Vagina (tissue), 2 donors: ENCODE measurements around the gene PDHA2. TPM values are rescaled to one million over a fixed set of nuclear protein-coding genes. Genes with fewer than 3 reads are reported as not detected.

Experiments
- DNase-seq, 2 donors: peaks; one replicate each; pipeline ENCODE4 v3.0.0-alpha.2; 2017; ENCODE audit errors: extremely low spot score in 2 of 2
- H3K27ac ChIP-seq: fragments of 200-600 bp; sonication (generic); one replicate; pipeline ENCODE4 v1.5.1; 2019
- H3K27me3 ChIP-seq: fragments of 200-600 bp; sonication (generic); one replicate; pipeline ENCODE4 v1.5.1; 2019
- H3K36me3 ChIP-seq, 2 donors: fragments of 200-600 bp; sonication (generic); one replicate each; pipeline ENCODE4 v1.5.1; 2017 to 2019
- H3K4me1 ChIP-seq: fragments of 200-600 bp; sonication (generic); one replicate; pipeline ENCODE4 v1.5.1; 2019
- H3K4me3 ChIP-seq, 2 donors: fragments of 200-600 bp; sonication (generic); 1 replicate in 1 of 2; 2 replicates in 1 of 2; pipeline ENCODE4 v1.5.1; 2016 to 2019
- H3K9me3 ChIP-seq: fragments of 200-600 bp; sonication (generic); one replicate; pipeline ENCODE4 v1.5.1; 2019
- POLR2A ChIP-seq, 2 donors: fragments of 450-650 bp; IDR thresholded peaks; one replicate each; pipeline ENCODE4 v1.6.1; 2017; ENCODE audit warnings: antibody characterized with exemption in 2 of 2, mild to moderate bottlenecking in 2 of 2, moderate library complexity in 2 of 2
- POLR2AphosphoS5 ChIP-seq, 2 donors: sonication (generic); formaldehyde crosslinking; IDR thresholded peaks; one replicate each; pipeline ENCODE4 v1.9.0; 2017; ENCODE audit warnings: antibody characterized with exemption in 2 of 2, mild to moderate bottlenecking in 2 of 2, low read depth in 1 of 2; ENCODE audit not compliant: insufficient read depth in 1 of 2
- intact Hi-C: fragments of 100-400 bp; cut with DNase I; formaldehyde crosslinking; loops from one replicate; pipeline ENCODE4 v1.15.1; 2023
- small RNA-seq: library from RNA; depleted of rRNA; stranded (forward); fragments of <200 nt; gene quantifications from one replicate; pipeline ENCODE3, GENCODE V24; 2016
- total RNA-seq: library from RNA; depleted of rRNA; stranded (reverse); fragments of >200 nt; gene quantifications from one replicate; pipeline ENCODE4 v1.2.3, GENCODE V29; 2016
- TF ChIP-seq, protein P1 (sequence below), 3 experiments: fragments of 450-650 bp in 2 of 3; fragments of 200-600 bp in 1 of 3; sonication (generic) in 1 of 3; IDR thresholded peaks; one replicate each; pipeline ENCODE4 v1.5.1; 2017 to 2019; ENCODE audit warnings: antibody characterized with exemption in 3 of 3, mild to moderate bottlenecking in 2 of 3, moderate library complexity in 2 of 3

The PDHA2 gene
- total RNA-seq, 1 donor from 2014 or later: not detected

DNA sequence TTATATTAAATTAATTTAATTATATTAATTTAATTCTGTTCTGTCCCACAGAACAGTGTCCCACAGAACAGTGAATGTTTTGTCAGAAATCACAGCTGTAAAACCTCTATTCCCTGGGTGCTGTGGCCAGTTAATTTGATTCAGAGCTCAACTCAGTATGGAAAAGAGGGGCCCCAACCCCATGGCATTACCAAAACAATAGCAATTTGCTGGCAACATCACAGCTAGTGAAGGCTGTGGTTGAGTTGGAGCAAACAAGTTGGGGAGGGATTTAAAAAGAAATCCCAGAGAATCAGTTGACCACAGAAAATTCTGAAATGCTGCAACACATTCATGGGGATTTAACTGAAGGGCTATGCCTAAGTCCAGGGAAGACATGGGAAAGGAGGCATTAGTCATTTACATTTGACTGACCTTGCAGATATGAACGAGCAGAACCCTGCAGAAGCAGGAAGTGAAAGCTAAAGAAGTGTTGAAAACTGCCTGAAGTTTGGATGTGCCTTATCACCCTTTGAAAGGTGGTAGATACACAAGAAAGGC lies 30.1 kb downstream of the PDHA2 start:
- no peaks in the 10 kb centered on the region for H3K4me1 ChIP-seq
- no peak for DNase-seq
- H3K4me3 ChIP-seq: no peak overlapping the region
- no peaks in the 10 kb centered on the region for H3K27me3 ChIP-seq
- intact Hi-C loops: no loop called here
- TF ChIP-seq POLR2A (IDR thresholded peaks at IDR 0.05): no peak
- no peaks in the 10 kb centered on the region for H3K36me3 ChIP-seq
- peaks cover 5% of the 10 kb centered on the region for H3K9me3 ChIP-seq
- no peak overlapping the region for H3K27ac ChIP-seq

DNA sequence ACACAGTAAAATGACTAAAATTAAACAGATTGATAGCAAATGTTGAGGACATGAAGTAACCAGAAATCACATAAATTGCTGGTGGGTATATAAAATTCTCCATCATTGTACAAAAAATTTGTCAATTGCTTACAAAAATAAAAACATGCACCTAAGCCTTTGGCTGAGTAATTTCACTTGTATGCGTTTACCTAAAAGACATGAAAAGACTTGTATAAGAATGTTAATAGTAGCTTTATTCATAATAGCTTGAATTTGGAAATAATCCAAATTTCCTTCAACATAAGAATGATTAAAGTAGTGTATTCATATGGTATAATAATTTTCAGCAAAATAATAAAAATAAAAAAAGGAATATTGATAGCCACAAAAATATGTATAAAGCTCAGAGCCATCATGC lies 37.7 kb downstream of the PDHA2 start:
- intact Hi-C loops: no loop called here
- no peak overlapping the region for H3K4me3 ChIP-seq
- no peak for DNase-seq
- no peaks in the 10 kb centered on the region for H3K4me1 ChIP-seq
- no peak overlapping the region for H3K27ac ChIP-seq
- no peaks in the 10 kb centered on the region for H3K27me3 ChIP-seq
- no peaks in the 10 kb centered on the region for H3K36me3 ChIP-seq
- no peaks in the 10 kb centered on the region for H3K9me3 ChIP-seq
- no peak for TF ChIP-seq POLR2AphosphoS5 (IDR thresholded peaks at IDR 0.05; ENCODE audit: insufficient read depth in 1 of 2, low read depth in 1 of 2)
- TF ChIP-seq POLR2A (IDR thresholded peaks at IDR 0.05): no peak
- TF ChIP-seq, protein P1, sequence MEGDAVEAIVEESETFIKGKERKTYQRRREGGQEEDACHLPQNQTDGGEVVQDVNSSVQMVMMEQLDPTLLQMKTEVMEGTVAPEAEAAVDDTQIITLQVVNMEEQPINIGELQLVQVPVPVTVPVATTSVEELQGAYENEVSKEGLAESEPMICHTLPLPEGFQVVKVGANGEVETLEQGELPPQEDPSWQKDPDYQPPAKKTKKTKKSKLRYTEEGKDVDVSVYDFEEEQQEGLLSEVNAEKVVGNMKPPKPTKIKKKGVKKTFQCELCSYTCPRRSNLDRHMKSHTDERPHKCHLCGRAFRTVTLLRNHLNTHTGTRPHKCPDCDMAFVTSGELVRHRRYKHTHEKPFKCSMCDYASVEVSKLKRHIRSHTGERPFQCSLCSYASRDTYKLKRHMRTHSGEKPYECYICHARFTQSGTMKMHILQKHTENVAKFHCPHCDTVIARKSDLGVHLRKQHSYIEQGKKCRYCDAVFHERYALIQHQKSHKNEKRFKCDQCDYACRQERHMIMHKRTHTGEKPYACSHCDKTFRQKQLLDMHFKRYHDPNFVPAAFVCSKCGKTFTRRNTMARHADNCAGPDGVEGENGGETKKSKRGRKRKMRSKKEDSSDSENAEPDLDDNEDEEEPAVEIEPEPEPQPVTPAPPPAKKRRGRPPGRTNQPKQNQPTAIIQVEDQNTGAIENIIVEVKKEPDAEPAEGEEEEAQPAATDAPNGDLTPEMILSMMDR (IDR thresholded peaks at IDR 0.05): no peak

DNA sequence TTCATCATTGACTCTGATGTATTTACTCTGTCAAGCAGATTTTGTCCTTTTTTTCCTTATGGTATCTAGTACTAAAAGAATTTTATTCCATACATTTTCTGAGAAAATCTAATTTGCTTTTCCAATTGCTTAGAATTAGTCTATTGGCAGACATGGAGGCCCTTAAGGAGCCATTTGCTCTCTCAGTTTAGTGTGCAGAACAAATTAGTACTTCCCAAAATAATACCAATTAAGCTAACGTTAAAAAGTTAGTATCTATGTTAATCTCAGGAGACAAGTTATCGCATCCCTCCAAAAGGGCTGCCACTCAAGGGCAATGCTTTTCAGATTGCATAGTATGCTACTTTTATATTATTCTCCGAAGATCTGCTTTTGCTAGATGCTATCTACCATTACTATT lies 47.7 kb downstream of the PDHA2 start:
- TF ChIP-seq POLR2A (IDR thresholded peaks at IDR 0.05): no peak
- TF ChIP-seq, protein P1 (IDR thresholded peaks at IDR 0.05): no peak
- no peak for TF ChIP-seq POLR2AphosphoS5 (IDR thresholded peaks at IDR 0.05; ENCODE audit: insufficient read depth in 1 of 2, low read depth in 1 of 2)
- no peak overlapping the region for H3K27ac ChIP-seq
- no peaks in the 10 kb centered on the region for H3K36me3 ChIP-seq
- no peaks in the 10 kb centered on the region for H3K9me3 ChIP-seq
- intact Hi-C loops: no loop called here
- no peaks in the 10 kb centered on the region for H3K27me3 ChIP-seq
- no peak for DNase-seq
- H3K4me1 ChIP-seq: no peaks in the 10 kb centered on the region
- H3K4me3 ChIP-seq: no peak overlapping the region

DNA sequence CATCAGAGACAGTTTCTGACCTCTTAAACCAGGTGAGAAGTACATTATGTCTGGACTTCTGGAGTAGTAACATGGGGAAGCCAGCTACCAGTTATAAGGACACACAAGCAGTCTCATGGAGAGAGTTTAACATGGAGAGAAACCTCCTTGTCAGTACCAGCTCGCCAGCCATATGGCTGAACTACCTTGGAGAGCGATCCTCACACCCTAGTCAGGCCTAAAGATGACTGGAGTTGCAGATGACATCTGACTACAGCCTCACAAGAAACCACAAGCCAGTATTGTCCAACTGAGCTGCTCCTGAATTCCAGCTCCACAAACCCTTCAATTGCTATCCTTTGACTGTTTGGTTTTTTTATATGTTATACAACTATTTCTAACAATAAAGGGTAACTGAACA lies 49.8 kb downstream of the PDHA2 start:
- no peak overlapping the region for H3K4me3 ChIP-seq
- no peaks in the 10 kb centered on the region for H3K4me1 ChIP-seq
- no peaks in the 10 kb centered on the region for H3K9me3 ChIP-seq
- no peak for TF ChIP-seq POLR2AphosphoS5 (IDR thresholded peaks at IDR 0.05; ENCODE audit: insufficient read depth in 1 of 2, low read depth in 1 of 2)
- no peak for TF ChIP-seq POLR2A (IDR thresholded peaks at IDR 0.05)
- TF ChIP-seq, protein P1 (IDR thresholded peaks at IDR 0.05): no peak
- no peak overlapping the region for H3K27ac ChIP-seq
- no peak for DNase-seq
- no peaks in the 10 kb centered on the region for H3K36me3 ChIP-seq
- intact Hi-C loops: no loop called here
- no peaks in the 10 kb centered on the region for H3K27me3 ChIP-seq

Small RNAs within 50 kb of the gene (small RNA-seq; reads per million reads assigned to genes)
- not detected for gene RNU6-1059P
